Measurements from ENCODE around the gene PKP1. TPM values are rescaled to one million over a fixed set of nuclear protein-coding genes. Genes with fewer than 3 reads are reported as not detected.

Gene PKP1
- polyA plus RNA-seq, 3 donors: not detected

DNA sequence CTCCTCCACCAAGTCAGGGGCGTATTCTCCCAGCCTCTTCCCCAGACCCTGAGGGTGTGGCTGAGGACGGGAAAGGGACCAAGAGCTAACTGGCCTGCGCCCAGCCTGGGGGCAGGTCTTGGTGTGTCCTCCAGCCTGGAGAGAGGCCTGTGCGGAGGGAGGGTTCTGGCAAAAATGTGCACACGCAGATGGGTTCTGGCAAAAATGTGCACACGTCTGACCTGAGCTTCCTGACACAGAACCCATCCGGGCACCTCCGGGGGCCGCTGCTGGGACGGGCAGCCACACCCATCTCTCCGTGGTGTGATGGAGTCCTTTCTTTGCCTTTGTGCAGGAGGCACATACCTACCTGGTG, 23.1 kb upstream of the PKP1 start:
- H3K27ac ChIP-seq (ENCODE audit: low read depth in 1 of 2, low read length in 2 of 2): no peak overlapping the region
- 55% methylated on average over 9 of the region's 11 CpGs for WGBS (ENCODE audit: insufficient coverage)
- H3K4me1 ChIP-seq (ENCODE audit: control insufficient read depth in 1 of 2, insufficient read depth in 2 of 2, low read length in 2 of 2): peaks cover 0 to 5% of the 10 kb centered on the region in 2 donors
- no peaks in the 10 kb centered on the region for H3K36me3 ChIP-seq (replicated peaks in 1 of 2; ENCODE audit: control insufficient read depth in 1 of 2, insufficient read depth in 2 of 2, low read length in 2 of 2)
- H3K4me2 ChIP-seq (replicated peaks; ENCODE audit: extremely low read depth, low read length, poor library complexity, severe bottlenecking): no peak overlapping the region
- no peaks in the 10 kb centered on the region for H3K9me3 ChIP-seq (replicated peaks in 1 of 2; ENCODE audit: control insufficient read depth in 1 of 2, insufficient read depth in 1 of 2, low read length in 2 of 2)
- intact Hi-C loops (cut with micrococcal nuclease): no loop called here
- no peak overlapping the region for H3K9ac ChIP-seq (ENCODE audit: insufficient read depth, low read length, poor library complexity, severe bottlenecking)
- DNase-seq: no peak
- Mint-ChIP-seq H3K27me3 (ENCODE audit: low read depth in 3 of 3) (peaks cover 19 to 21% (median 19%) of the 10 kb centered on the region in 3 donors), H3K36me3 (no peaks in the 10 kb centered on the region), H3K4me3 (peak overlapping the region in 1 of 2 donors; percentile 16), H3K9me3 (no peaks in the 10 kb centered on the region), H3K27ac (no peak overlapping the region), H3K4me1 (no peaks in the 10 kb centered on the region)
- TF ChIP-seq, protein P1, sequence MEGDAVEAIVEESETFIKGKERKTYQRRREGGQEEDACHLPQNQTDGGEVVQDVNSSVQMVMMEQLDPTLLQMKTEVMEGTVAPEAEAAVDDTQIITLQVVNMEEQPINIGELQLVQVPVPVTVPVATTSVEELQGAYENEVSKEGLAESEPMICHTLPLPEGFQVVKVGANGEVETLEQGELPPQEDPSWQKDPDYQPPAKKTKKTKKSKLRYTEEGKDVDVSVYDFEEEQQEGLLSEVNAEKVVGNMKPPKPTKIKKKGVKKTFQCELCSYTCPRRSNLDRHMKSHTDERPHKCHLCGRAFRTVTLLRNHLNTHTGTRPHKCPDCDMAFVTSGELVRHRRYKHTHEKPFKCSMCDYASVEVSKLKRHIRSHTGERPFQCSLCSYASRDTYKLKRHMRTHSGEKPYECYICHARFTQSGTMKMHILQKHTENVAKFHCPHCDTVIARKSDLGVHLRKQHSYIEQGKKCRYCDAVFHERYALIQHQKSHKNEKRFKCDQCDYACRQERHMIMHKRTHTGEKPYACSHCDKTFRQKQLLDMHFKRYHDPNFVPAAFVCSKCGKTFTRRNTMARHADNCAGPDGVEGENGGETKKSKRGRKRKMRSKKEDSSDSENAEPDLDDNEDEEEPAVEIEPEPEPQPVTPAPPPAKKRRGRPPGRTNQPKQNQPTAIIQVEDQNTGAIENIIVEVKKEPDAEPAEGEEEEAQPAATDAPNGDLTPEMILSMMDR (IDR thresholded peaks at IDR 0.05): no peak
- H3K79me2 ChIP-seq (ENCODE audit: insufficient read depth, low read length): no peaks in the 10 kb centered on the region
- no peak overlapping the region for H2AFZ ChIP-seq (ENCODE audit: insufficient read depth, low read depth, low read length, poor library complexity, severe bottlenecking)
- H3K27me3 ChIP-seq (ENCODE audit: control insufficient read depth in 2 of 2, insufficient read depth in 2 of 2, low read length in 2 of 2): peaks cover 0 to 10% of the 10 kb centered on the region in 2 donors
- H4K20me1 ChIP-seq (ENCODE audit: insufficient read depth, low read length): no peaks in the 10 kb centered on the region
- H3K4me3 ChIP-seq (replicated peaks in 1 of 3; ENCODE audit: low read depth in 2 of 3, low read length in 3 of 3): no peak overlapping the region

DNA sequence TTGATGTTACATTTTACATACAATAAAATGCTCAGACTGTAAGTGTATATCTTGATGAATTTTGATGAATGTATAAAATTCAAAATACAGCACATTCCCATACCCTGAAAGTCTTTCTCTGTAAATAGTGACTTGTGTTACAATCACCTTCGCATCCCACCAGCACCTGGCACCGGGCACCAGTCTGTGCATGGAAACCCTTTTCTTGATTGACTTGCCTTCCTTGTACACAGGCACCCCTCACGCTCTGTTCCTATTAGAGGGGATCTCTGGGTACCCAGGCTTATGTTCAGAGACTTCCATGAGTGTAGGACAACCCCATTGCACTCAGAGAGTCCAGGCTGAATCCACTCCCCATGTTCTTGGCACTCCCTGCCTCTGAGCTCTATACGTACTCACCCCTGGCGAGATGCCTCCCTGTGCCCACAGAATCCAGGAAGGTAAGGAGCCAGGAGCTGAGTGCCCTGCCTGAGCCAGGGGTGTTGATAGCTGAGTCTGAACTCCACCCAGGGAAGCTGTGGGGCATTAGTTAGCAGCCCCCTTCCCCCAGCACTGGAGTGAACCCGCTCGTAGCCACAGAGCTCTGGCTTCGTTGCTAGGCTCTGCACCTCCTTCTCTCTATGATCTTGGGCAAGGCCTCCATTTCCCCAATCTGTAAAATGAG, 22.5 kb upstream of the PKP1 start:
- H3K4me3 Mint-ChIP-seq: peak overlapping the region in 1 of 2 donors; percentile 9
- Histone ChIP-seq H3K9me3 (replicated peaks in 1 of 2; ENCODE audit: control insufficient read depth in 1 of 2, insufficient read depth in 1 of 2, low read length in 2 of 2) (no peaks in the 10 kb centered on the region), H2AFZ (ENCODE audit: insufficient read depth, low read depth, low read length, poor library complexity, severe bottlenecking) (no peak overlapping the region), H4K20me1 (ENCODE audit: insufficient read depth, low read length) (no peaks in the 10 kb centered on the region), H3K36me3 (replicated peaks in 1 of 2; ENCODE audit: control insufficient read depth in 1 of 2, insufficient read depth in 2 of 2, low read length in 2 of 2) (no peaks in the 10 kb centered on the region), H3K4me3 (replicated peaks in 1 of 3; ENCODE audit: low read depth in 2 of 3, low read length in 3 of 3) (no peak overlapping the region), H3K4me2 (replicated peaks; ENCODE audit: extremely low read depth, low read length, poor library complexity, severe bottlenecking) (no peak overlapping the region), H3K4me1 (ENCODE audit: control insufficient read depth in 1 of 2, insufficient read depth in 2 of 2, low read length in 2 of 2) (peaks cover 0 to 5% of the 10 kb centered on the region in 2 donors), H3K9ac (ENCODE audit: insufficient read depth, low read length, poor library complexity, severe bottlenecking) (no peak overlapping the region), H3K27ac (ENCODE audit: low read depth in 1 of 2, low read length in 2 of 2) (no peak overlapping the region), H3K79me2 (ENCODE audit: insufficient read depth, low read length) (no peaks in the 10 kb centered on the region), H3K27me3 (ENCODE audit: control insufficient read depth in 2 of 2, insufficient read depth in 2 of 2, low read length in 2 of 2) (peaks cover 0 to 10% of the 10 kb centered on the region in 2 donors)
- no peaks in the 10 kb centered on the region for H3K36me3 Mint-ChIP-seq
- 92% methylated on average over 2 of the region's 8 CpGs for WGBS (ENCODE audit: insufficient coverage)
- H3K27me3 Mint-ChIP-seq (ENCODE audit: low read depth in 3 of 3): peaks cover 19 to 21% (median 21%) of the 10 kb centered on the region in 3 donors
- no peak overlapping the region for H3K27ac Mint-ChIP-seq
- intact Hi-C loops (cut with micrococcal nuclease): no loop called here
- TF ChIP-seq, protein P1 (IDR thresholded peaks at IDR 0.05): no peak
- no peak for DNase-seq
- H3K9me3 Mint-ChIP-seq: no peaks in the 10 kb centered on the region
- no peaks in the 10 kb centered on the region for H3K4me1 Mint-ChIP-seq

Data from CD14-positive monocyte (primary cell).